HT1080 (cell line): ENCODE measurements around the gene SPO11. TPM values are rescaled to one million over a fixed set of nuclear protein-coding genes. Genes with fewer than 3 reads are reported as not detected.

Experiments
- DNase-seq: peaks from one replicate; pipeline ENCODE4 v3.0.0-alpha.2; 2015; ENCODE audit warnings: low read depth
- total RNA-seq: library from RNA; depleted of rRNA; stranded (reverse); fragments of >200 nt; shearing (Covaris generic); gene quantifications from 2 replicates; pipeline ENCODE4 v1.2.3, GENCODE V29; 2014

The SPO11 gene
- total RNA-seq, 1 experiment from 2014 or later, result not detected

- DNase-seq, result no peak
Observed at GRCh38 chr20:57310821-57311514, 18.6 kb upstream of the SPO11 start.

- peak; percentile 16 for DNase-seq
Observed at GRCh38 chr20:57312138-57312537, 17.5 kb upstream of the SPO11 start.

GRCh38 chr20:57313230-57313629 lies 16.4 kb upstream of the SPO11 start:
- no peak for DNase-seq

- DNase-seq, result no peak
Observed at GRCh38 chr20:57313951-57314350, 15.7 kb upstream of the SPO11 start.

- DNase-seq, result no peak
Observed at GRCh38 chr20:57315083-57315975, 14.3 kb upstream of the SPO11 start.

- DNase-seq, result no peak
Observed at GRCh38 chr20:57315976-57316480, 13.6 kb upstream of the SPO11 start.

- no peak for DNase-seq
Observed at GRCh38 chr20:57316795-57317201, 12.8 kb upstream of the SPO11 start.

- no peak for DNase-seq
Observed at GRCh38 chr20:57317316-57317788, 12.3 kb upstream of the SPO11 start.

- DNase-seq, result peak; percentile 32
Observed at GRCh38 chr20:57317789-57318371, 11.7 kb upstream of the SPO11 start.

GRCh38 chr20:57319584-57319983 lies 10.0 kb upstream of the SPO11 start:
- DNase-seq, result no peak

GRCh38 chr20:57320358-57320757 lies 9.2 kb upstream of the SPO11 start:
- no peak for DNase-seq

- no peak for DNase-seq
Observed at GRCh38 chr20:57321142-57321541, 8.5 kb upstream of the SPO11 start.

- no peak for DNase-seq
Observed at GRCh38 chr20:57322476-57322875, 7.1 kb upstream of the SPO11 start.

GRCh38 chr20:57323034-57323433 lies 6.6 kb upstream of the SPO11 start:
- DNase-seq, result peak; percentile 28

GRCh38 chr20:57325632-57326356 lies 3.8 kb upstream of the SPO11 start:
- DNase-seq, result no peak

GRCh38 chr20:57326667-57327455 lies 2.7 kb upstream of the SPO11 start:
- DNase-seq, result no peak

GRCh38 chr20:57327820-57328219 lies 1.8 kb upstream of the SPO11 start:
- no peak for DNase-seq

- DNase-seq, result no peak
Observed at GRCh38 chr20:57330998-57331397, 1.4 kb downstream of the SPO11 start.

- DNase-seq, result no peak
Observed at GRCh38 chr20:57332105-57333089, 2.8 kb downstream of the SPO11 start.
